Adrenal gland (tissue), 12 donors: ENCODE measurements around the gene LIPC. TPM values are rescaled to one million over a fixed set of nuclear protein-coding genes. Genes with fewer than 3 reads are reported as not detected.

Source experiments
- DNase-seq, 7 donors: peaks; one replicate each; pipeline ENCODE4 v3.0.0-alpha.2; 2019 to 2020
- H3K27ac ChIP-seq, 5 donors: fragments of 200-600 bp; sonication (generic) in 4 of 5; 1 replicate in 3 of 5; 2 replicates in 2 of 5; pipeline versions ENCODE4 v1.5.1 to v1.8.0; 2016 to 2020; ENCODE audit warnings: mild to moderate bottlenecking in 1 of 5
- H3K27me3 ChIP-seq: fragments of 200-600 bp; 2 replicates; pipeline ENCODE4 v1.8.0; 2021
- H3K36me3 ChIP-seq, 2 donors: fragments of 200-600 bp; replicated peaks in 1 of 2; 1 replicate in 1 of 2; 2 replicates in 1 of 2; pipeline versions ENCODE4 v1.5.1 to v1.8.0; 2018 to 2022
- H3K4me1 ChIP-seq, 2 donors: fragments of 200-600 bp; replicated peaks in 1 of 2; 1 replicate in 1 of 2; 2 replicates in 1 of 2; pipeline versions ENCODE4 v1.5.1 to v1.8.0; 2018 to 2021
- H3K4me3 ChIP-seq, 4 donors: fragments of 200-600 bp; sonication (generic) in 3 of 4; one replicate each; pipeline ENCODE4 v1.5.1; 2016 to 2018
- H3K9me3 ChIP-seq, 3 donors: fragments of 200-600 bp; sonication (generic) in 1 of 3; replicated peaks in 1 of 3; 1 replicate in 2 of 3; 2 replicates in 1 of 3; pipeline versions ENCODE4 v1.5.1 to v1.8.0; 2016 to 2021
- CTCF ChIP-seq, 6 experiments: fragments of 450-650 bp in 4 of 6; fragments of 200-600 bp in 2 of 6; sonication (generic) in 1 of 6; IDR thresholded peaks; 1 replicate in 5 of 6; 2 replicates in 1 of 6; pipeline versions ENCODE4 v1.5.1 to v1.8.0; 2016 to 2021; ENCODE audit warnings: antibody characterized with exemption in 6 of 6, mild to moderate bottlenecking in 2 of 6, moderate library complexity in 1 of 6
- POLR2A ChIP-seq, 2 donors: fragments of 450-650 bp; IDR thresholded peaks; one replicate each; pipeline ENCODE4 v1.6.1; 2017; ENCODE audit warnings: antibody characterized with exemption in 2 of 2, mild to moderate bottlenecking in 2 of 2, moderate library complexity in 1 of 2
- WGBS, 4 donors: extraction: QIAGEN DNeasy Blood & Tissue Kit in 2 of 4; methylation state at CpG; one replicate each; pipeline versions ENCODE4 v1.1.5 to v1.1.7; 2013 to 2017; 5-methylcytosine and 5-hydroxymethylcytosine counted together
- intact Hi-C, 2 donors: fragments of 100-400 bp; cut with DNase I; formaldehyde crosslinking; loops; one replicate each; pipeline versions ENCODE4 v1.14.1 to v1.15.0; 2022 to 2023
- polyA plus RNA-seq, 3 donors: library from polyadenylated mRNA; stranded (reverse); fragments of 200-250 nt in 2 of 3; fragments of 350-450 nt in 1 of 3; fragmentation: Illumina TruSeq in 1 of 3; extraction: RNeasy Lipid Tissue Mini Kit (QIAGEN cat#74804) in 1 of 3; gene quantifications; one replicate each; pipeline ENCODE4 v1.2.3, GENCODE V29; 2013 to 2014
- total RNA-seq, 9 donors: library from RNA; depleted of rRNA in 4 of 9; stranded (reverse); fragments of >200 nt in 4 of 9; fragments of 120-200 nt in 1 of 9; fragmentation: NEBNext Ultra II Directional in 1 of 9; extraction: Animal tissue kit (Norgen Biotek cat#: 25700) in 1 of 9; gene quantifications; one replicate each; pipeline versions ENCODE4 v1.1.0 to v1.2.4, GENCODE V29; 2013 to 2023
- donor health status: healthy with polysubstance abuse.
- donor health status: Bipolar disorder and iron deficiency.
- donor health status: DM: yes; HTN: yes; CAD: no.
- donor health status: DM: no; HTN: no; CAD: no.
- donor health status: DM: no; HTN: no; CAD: no.
- donor health status: DM: yes; HTN: yes; CAD: no.

The LIPC gene
- total and polyA plus RNA-seq, 12 donors = 0.11 to 1.0 (median 0.24) TPM; not detected in 5

GRCh38 chr15:58522391-58522790 is 90.6 kb downstream of the LIPC start:
- peak in 1 of 7 donors; percentile 42 for DNase-seq
- H3K4me1 ChIP-seq = peaks cover 0 to 21% of the 10 kb centered on the region in 2 donors
- intact Hi-C loops = no loop called here
- H3K9me3 ChIP-seq = no peaks in the 10 kb centered on the region
- TF ChIP-seq POLR2A (IDR thresholded peaks at IDR 0.05) (no peak), CTCF (IDR thresholded peaks at IDR 0.05) (no peak)
- H3K27me3 ChIP-seq = no peaks in the 10 kb centered on the region
- H3K4me3 ChIP-seq = no peak overlapping the region
- no peak overlapping the region for H3K27ac ChIP-seq
- no peaks in the 10 kb centered on the region for H3K36me3 ChIP-seq
- WGBS, 4 donors = 86 to 91% (median 89%) methylated on average over 6 to 9 of the region's 9 CpGs

- intact Hi-C loops = no loop called here
- Histone ChIP-seq H3K27ac (no peak overlapping the region), H3K9me3 (no peaks in the 10 kb centered on the region), H3K4me3 (no peak overlapping the region), H3K27me3 (no peaks in the 10 kb centered on the region), H3K4me1 (peaks cover 4 to 26% of the 10 kb centered on the region in 2 donors), H3K36me3 (no peaks in the 10 kb centered on the region)
- WGBS, 4 donors = 82 to 96% (median 87%) methylated on average over 5 to 9 of the region's 9 CpGs
- no peak for DNase-seq
- TF ChIP-seq CTCF (IDR thresholded peaks at IDR 0.05) (no peak), POLR2A (IDR thresholded peaks at IDR 0.05) (no peak)
Observed at GRCh38 chr15:58522865-58523264, 91.1 kb downstream of the LIPC start.

- Histone ChIP-seq H3K27me3 (no peaks in the 10 kb centered on the region), H3K9me3 (no peaks in the 10 kb centered on the region), H3K27ac (no peak overlapping the region), H3K4me3 (no peak overlapping the region), H3K4me1 (peaks cover 6 to 34% of the 10 kb centered on the region in 2 donors), H3K36me3 (no peaks in the 10 kb centered on the region)
- intact Hi-C loops = no loop called here
- TF ChIP-seq POLR2A (IDR thresholded peaks at IDR 0.05) (no peak), CTCF (IDR thresholded peaks at IDR 0.05) (no peak)
- WGBS, 4 donors = 62 to 69% (median 65%) methylated on average over 5 of the region's 5 CpGs
- DNase-seq = peak in 1 of 7 donors; percentile 48
Observed at GRCh38 chr15:58523634-58524033, 91.8 kb downstream of the LIPC start.

DNA sequence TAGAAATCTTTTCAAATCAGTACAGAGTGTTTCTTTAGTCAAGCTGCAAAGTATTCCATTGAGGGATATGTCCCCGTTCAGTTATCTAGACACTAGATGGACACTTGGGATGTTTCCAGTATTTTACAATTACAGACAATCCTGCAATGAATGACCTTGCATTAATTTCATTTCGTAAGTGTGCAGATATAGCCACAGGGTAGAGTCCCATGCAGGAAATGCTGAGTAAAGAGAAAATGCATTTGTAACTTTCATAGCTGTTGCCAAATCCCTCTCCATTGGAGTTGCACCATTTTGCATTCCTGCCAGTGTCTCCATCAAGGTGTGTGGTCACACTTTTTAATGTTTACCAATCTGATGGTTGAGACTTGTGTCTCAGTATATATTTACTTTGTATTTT is 92.5 kb downstream of the LIPC start:
- Histone ChIP-seq H3K4me1 (peaks cover 9 to 37% of the 10 kb centered on the region in 2 donors), H3K27me3 (no peaks in the 10 kb centered on the region), H3K36me3 (no peaks in the 10 kb centered on the region), H3K4me3 (no peak overlapping the region), H3K27ac (no peak overlapping the region), H3K9me3 (no peaks in the 10 kb centered on the region)
- intact Hi-C loops = no loop called here
- 19 to 49% (median 26%) methylated on average over 2 of the region's 2 CpGs for WGBS, 4 donors
- peak in 2 of 7 donors; percentile 21 to 41 for DNase-seq
- TF ChIP-seq CTCF (IDR thresholded peaks at IDR 0.05) = no peak
- no peak for TF ChIP-seq POLR2A (IDR thresholded peaks at IDR 0.05)
